HepG2 (cell line): Measurements from ENCODE around the gene ING5. TPM values are rescaled to one million over a fixed set of nuclear protein-coding genes. Genes with fewer than 3 reads are reported as not detected.
A peak's percentile ranks its signal among the peaks of the same experiment; 100 is the strongest.

Source experiments
- ARID2 ChIP-seq: sonication (generic); formaldehyde crosslinking; IDR thresholded peaks from 2 replicates; pipeline ENCODE4 v1.8.1; 2022; ENCODE audit warnings: mild to moderate bottlenecking, missing genetic modification reagents, borderline replicate concordance
- BRD4 ChIP-seq: sonication (generic); formaldehyde crosslinking; IDR thresholded peaks from 2 replicates; pipeline ENCODE4 v1.4.0; 2020; ENCODE audit warnings: missing genetic modification reagents
- CAMTA2 ChIP-seq: sonication (generic); formaldehyde crosslinking; IDR thresholded peaks from 2 replicates; pipeline ENCODE4 v1.4.0; 2020; ENCODE audit warnings: mild to moderate bottlenecking, missing genetic modification reagents, borderline replicate concordance
- DNMT3B ChIP-seq: conservative IDR thresholded peaks from 2 replicates; pipeline ENCODE4 v1.6.1; 2016; ENCODE audit warnings: missing biosample characterization, control low read depth
- HIC2 ChIP-seq: sonication (generic); formaldehyde crosslinking; IDR thresholded peaks from 2 replicates; pipeline ENCODE4 v1.9.0; 2022; ENCODE audit warnings: low read depth, missing genetic modification reagents
- HOXD1 ChIP-seq: sonication (generic); formaldehyde crosslinking; IDR thresholded peaks from 2 replicates; pipeline ENCODE4 v1.5.0; 2020; ENCODE audit warnings: missing genetic modification reagents
- ISX ChIP-seq: sonication (generic); formaldehyde crosslinking; conservative IDR thresholded peaks from 2 replicates; pipeline ENCODE4 v1.5.0; 2020; ENCODE audit warnings: missing genetic modification reagents
- JDP2 ChIP-seq: sonication (generic); formaldehyde crosslinking; IDR thresholded peaks from 2 replicates; pipeline ENCODE4 v1.8.1; 2022; ENCODE audit warnings: missing genetic modification reagents, borderline replicate concordance
- KDM1A ChIP-seq: IDR thresholded peaks from 2 replicates; pipeline ENCODE4 v1.6.1; 2016; ENCODE audit warnings: missing compliant biosample characterization
- PAXIP1 ChIP-seq: sonication (generic); formaldehyde crosslinking; conservative IDR thresholded peaks from 2 replicates; pipeline ENCODE4 v1.4.0; 2020; ENCODE audit warnings: mild to moderate bottlenecking, missing genetic modification reagents, moderate library complexity
- REXO4 ChIP-seq: sonication (generic); formaldehyde crosslinking; IDR thresholded peaks from 2 replicates; pipeline ENCODE4 v1.8.0; 2022; ENCODE audit warnings: missing genetic modification reagents, mild to moderate bottlenecking, borderline replicate concordance
- SIX4 ChIP-seq: sonication (generic); formaldehyde crosslinking; IDR thresholded peaks from 2 replicates; pipeline ENCODE4 v1.4.0; 2020; ENCODE audit warnings: missing genetic modification reagents
- SOX5 ChIP-seq: IDR thresholded peaks from 2 replicates; pipeline ENCODE4 v1.6.1; 2016; ENCODE audit warnings: borderline replicate concordance
- TBX3 ChIP-seq: fragments of 450-650 bp; IDR thresholded peaks from 2 replicates; pipeline ENCODE4 v1.6.1; 2017; ENCODE audit warnings: antibody characterized with exemption, mild to moderate bottlenecking, inconsistent platforms, borderline replicate concordance
- ZBTB46 ChIP-seq: sonication (generic); formaldehyde crosslinking; IDR thresholded peaks from 2 replicates; pipeline ENCODE4 v1.4.0; 2020; ENCODE audit warnings: mild to moderate bottlenecking, missing genetic modification reagents, borderline replicate concordance
- ZNF160 ChIP-seq: sonication (generic); formaldehyde crosslinking; IDR thresholded peaks from 2 replicates; pipeline ENCODE4 v1.8.0; 2022; ENCODE audit warnings: mild to moderate bottlenecking, inconsistent platforms, missing genetic modification reagents
- ZNF350 ChIP-seq: sonication (generic); formaldehyde crosslinking; IDR thresholded peaks from 2 replicates; pipeline ENCODE4 v1.4.0; 2020; ENCODE audit warnings: mild to moderate bottlenecking, low read depth, missing genetic modification reagents, borderline replicate concordance
- ZNF569 ChIP-seq: sonication (generic); formaldehyde crosslinking; IDR thresholded peaks from 2 replicates; pipeline ENCODE4 v1.5.0; 2020; ENCODE audit warnings: mild to moderate bottlenecking, missing genetic modification reagents, moderate library complexity, borderline replicate concordance
- polyA plus RNA-seq, 8 experiments: library from polyadenylated mRNA; depleted of rRNA in 3 of 8; stranded (reverse) in 7 of 8; unstranded in 1 of 8; fragments of >200 nt; fragmentation: Illumina TruSeq in 4 of 8; extraction: Trizol in 4 of 8; gene quantifications; 2 replicates each; pipeline versions ENCODE4 v1.2.1 to v1.2.3, GENCODE V29; 2011 to 2016; ENCODE audit warnings: low read depth in 4 of 8, missing spikeins in 1 of 8, mixed read lengths in 1 of 8; ENCODE audit not compliant: insufficient read depth in 1 of 8
- total RNA-seq, 5 experiments: library from RNA; depleted of rRNA; stranded (reverse); fragments of >200 nt; fragmentation: Illumina TruSeq; extraction: Trizol; gene quantifications; 2 replicates each; pipeline ENCODE4 v1.2.3, GENCODE V29; 2016; ENCODE audit warnings: low read depth in 1 of 5

Gene ING5
- total and polyA plus RNA-seq, 2 of the 13 experiments (the other 11 are each of a cell fraction or from before 2014, with no cell fraction given): 61.9 to 71.9 TPM

GRCh38 chr2:241770185-241770935, 68.5 kb downstream of the ING5 start (continued):
- TF ChIP-seq HIC2 (CRISPR knock-in tag) (peak; percentile 92), ZNF350 (CRISPR knock-in tag) (no peak; the same call in 1 of the 2 replicates), ZBTB46 (CRISPR knock-in tag) (peak; percentile 63; the same call in 1 of the 2 replicates), ARID2 (CRISPR knock-in tag) (no peak), SOX5 (CRISPR knock-in tag) (peak; percentile 87), DNMT3B (CRISPR knock-in tag) (peak; percentile 75; the same call in 1 of the 2 replicates), JDP2 (CRISPR knock-in tag) (no peak; the same call in 1 of the 2 replicates), PAXIP1 (CRISPR knock-in tag) (peak; percentile 95), SIX4 (CRISPR knock-in tag) (peak; percentile 86), REXO4 (CRISPR knock-in tag) (peak; percentile 57; the same call in 1 of the 2 replicates), ISX (CRISPR knock-in tag) (peak; percentile 58; the same call in 1 of the 2 replicates), KDM1A (CRISPR knock-in tag) (peak; percentile 57), HOXD1 (CRISPR knock-in tag) (peak; percentile 71; the same call in 1 of the 2 replicates), CAMTA2 (CRISPR knock-in tag) (peak; percentile 45; the same call in 1 of the 2 replicates), ZNF569 (CRISPR knock-in tag) (no peak), BRD4 (CRISPR knock-in tag) (peak; percentile 98), TBX3 (peak; percentile 56; the same call in 1 of the 2 replicates), ZNF160 (CRISPR knock-in tag) (no peak; the same call in none of the 2 replicates)
